ENCODE results near the gene PDE7B.

DNA sequence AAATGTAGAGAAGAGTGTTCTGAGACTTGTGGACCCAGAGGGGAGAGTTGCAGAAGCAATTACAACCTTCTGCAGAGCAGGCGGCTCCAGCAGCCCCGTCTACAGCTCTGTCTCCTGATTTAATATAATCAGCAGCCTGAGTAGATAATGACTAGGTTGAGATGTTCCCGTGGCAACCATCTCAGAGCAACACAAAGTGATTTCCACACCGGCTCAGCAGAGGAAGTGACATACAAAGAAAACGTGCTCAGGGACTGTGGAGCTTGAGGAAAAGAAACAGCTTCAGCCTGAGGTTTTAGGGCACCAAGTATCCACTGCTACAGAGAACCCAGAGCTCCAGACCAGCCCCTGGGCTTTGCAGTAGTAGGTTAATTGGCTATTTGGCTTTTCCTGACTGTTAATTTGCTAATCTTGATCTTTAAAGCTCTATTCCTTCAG is 262.3 kb downstream of the PDE7B start:
- TF ChIP-seq, protein P1, sequence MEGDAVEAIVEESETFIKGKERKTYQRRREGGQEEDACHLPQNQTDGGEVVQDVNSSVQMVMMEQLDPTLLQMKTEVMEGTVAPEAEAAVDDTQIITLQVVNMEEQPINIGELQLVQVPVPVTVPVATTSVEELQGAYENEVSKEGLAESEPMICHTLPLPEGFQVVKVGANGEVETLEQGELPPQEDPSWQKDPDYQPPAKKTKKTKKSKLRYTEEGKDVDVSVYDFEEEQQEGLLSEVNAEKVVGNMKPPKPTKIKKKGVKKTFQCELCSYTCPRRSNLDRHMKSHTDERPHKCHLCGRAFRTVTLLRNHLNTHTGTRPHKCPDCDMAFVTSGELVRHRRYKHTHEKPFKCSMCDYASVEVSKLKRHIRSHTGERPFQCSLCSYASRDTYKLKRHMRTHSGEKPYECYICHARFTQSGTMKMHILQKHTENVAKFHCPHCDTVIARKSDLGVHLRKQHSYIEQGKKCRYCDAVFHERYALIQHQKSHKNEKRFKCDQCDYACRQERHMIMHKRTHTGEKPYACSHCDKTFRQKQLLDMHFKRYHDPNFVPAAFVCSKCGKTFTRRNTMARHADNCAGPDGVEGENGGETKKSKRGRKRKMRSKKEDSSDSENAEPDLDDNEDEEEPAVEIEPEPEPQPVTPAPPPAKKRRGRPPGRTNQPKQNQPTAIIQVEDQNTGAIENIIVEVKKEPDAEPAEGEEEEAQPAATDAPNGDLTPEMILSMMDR (conservative IDR thresholded peaks at IDR 0.05; ENCODE audit: low read depth, low read length) = no peak
- TF ChIP-seq RAD21 (IDR thresholded peaks at IDR 0.05; ENCODE audit: low read length) (0 out of 2 replicates have a peak, but pooled peaks have one; percentile 1), RCOR1 (IDR thresholded peaks at IDR 0.05; ENCODE audit: insufficient replicate concordance, low read length) (no peak), POLR2A (IDR thresholded peaks at IDR 0.05; ENCODE audit: low read depth, low read length) (no peak)
